GM18868 (cell line): Measurements from ENCODE around the gene IL13RA2.

ENCODE experiments used
- ATAC-seq: cut with Tn5 transposase; IDR thresholded peaks from one replicate; pipeline ENCODE4 v1.9.1; 2021; ENCODE audit warnings: mild to moderate bottlenecking, moderate library complexity; ENCODE audit not compliant: unreplicated experiment

IL13RA2 gene

GRCh38 chrX:115017455-115017854 lies at the start of gene IL13RA2:
Gene IL13RA2, minus strand, starts transcription at chrX:115017616. Its CDS starts 347 bp downstream, at chrX:115017269.
- ATAC-seq = no peak

GRCh38 chrX:115065304-115065703 lies 47.9 kb upstream of the IL13RA2 start:
- ATAC-seq = no peak

- no peak for ATAC-seq
Measured at GRCh38 chrX:115060013-115060412, 42.6 kb upstream of the IL13RA2 start.

GRCh38 chrX:115058276-115058675 lies 40.9 kb upstream of the IL13RA2 start:
- ATAC-seq = no peak

- ATAC-seq = no peak
Measured at GRCh38 chrX:115054876-115055275, 37.5 kb upstream of the IL13RA2 start.

- ATAC-seq = no peak
Measured at GRCh38 chrX:115053223-115053622, 35.8 kb upstream of the IL13RA2 start.

- no peak for ATAC-seq
Measured at GRCh38 chrX:115047715-115048114, 30.3 kb upstream of the IL13RA2 start.

- no peak for ATAC-seq
Measured at GRCh38 chrX:115047181-115047580, 29.8 kb upstream of the IL13RA2 start.

- ATAC-seq = no peak
Measured at GRCh38 chrX:115040417-115040816, 23.0 kb upstream of the IL13RA2 start.

- ATAC-seq = no peak
Measured at GRCh38 chrX:115038406-115038805, 21.0 kb upstream of the IL13RA2 start.

- ATAC-seq = no peak
Measured at GRCh38 chrX:115036029-115036428, 18.6 kb upstream of the IL13RA2 start.

GRCh38 chrX:115031989-115032388 lies 14.6 kb upstream of the IL13RA2 start:
- ATAC-seq = no peak

- ATAC-seq = no peak
Measured at GRCh38 chrX:115030625-115031024, 13.2 kb upstream of the IL13RA2 start.

GRCh38 chrX:115029869-115030570 lies 12.6 kb upstream of the IL13RA2 start:
- no peak for ATAC-seq

GRCh38 chrX:115029440-115029839 lies 12.0 kb upstream of the IL13RA2 start:
- ATAC-seq = no peak

GRCh38 chrX:115023811-115024210 lies 6.4 kb upstream of the IL13RA2 start:
- no peak for ATAC-seq

GRCh38 chrX:115023139-115023538 lies 5.7 kb upstream of the IL13RA2 start:
- ATAC-seq = no peak

GRCh38 chrX:115021121-115021520 lies 3.7 kb upstream of the IL13RA2 start:
- ATAC-seq = no peak

GRCh38 chrX:115018944-115019343 lies 1.5 kb upstream of the IL13RA2 start:
- no peak for ATAC-seq

- ATAC-seq = no peak
Measured at GRCh38 chrX:115018040-115018647, 728 bp upstream of the IL13RA2 start.

- no peak for ATAC-seq
Measured at GRCh38 chrX:115013705-115014104, 3.7 kb downstream of the IL13RA2 start.

GRCh38 chrX:115011428-115011827 lies 6.0 kb downstream of the IL13RA2 start:
- no peak for ATAC-seq

GRCh38 chrX:114999906-115000305 lies 17.5 kb downstream of the IL13RA2 start:
- no peak for ATAC-seq
